GM19099 (cell line): ENCODE measurements around the gene FRAT1.
A peak's percentile ranks its signal among the peaks of the same experiment; 100 is the strongest.

ENCODE experiments used
- POLR2A ChIP-seq: IDR thresholded peaks from 3 replicates; pipeline ENCODE4 v1.6.1; 2011; ENCODE audit warnings: low read depth; ENCODE audit not compliant: insufficient read length; ENCODE audit errors: extremely low read depth

The FRAT1 gene

DNA sequence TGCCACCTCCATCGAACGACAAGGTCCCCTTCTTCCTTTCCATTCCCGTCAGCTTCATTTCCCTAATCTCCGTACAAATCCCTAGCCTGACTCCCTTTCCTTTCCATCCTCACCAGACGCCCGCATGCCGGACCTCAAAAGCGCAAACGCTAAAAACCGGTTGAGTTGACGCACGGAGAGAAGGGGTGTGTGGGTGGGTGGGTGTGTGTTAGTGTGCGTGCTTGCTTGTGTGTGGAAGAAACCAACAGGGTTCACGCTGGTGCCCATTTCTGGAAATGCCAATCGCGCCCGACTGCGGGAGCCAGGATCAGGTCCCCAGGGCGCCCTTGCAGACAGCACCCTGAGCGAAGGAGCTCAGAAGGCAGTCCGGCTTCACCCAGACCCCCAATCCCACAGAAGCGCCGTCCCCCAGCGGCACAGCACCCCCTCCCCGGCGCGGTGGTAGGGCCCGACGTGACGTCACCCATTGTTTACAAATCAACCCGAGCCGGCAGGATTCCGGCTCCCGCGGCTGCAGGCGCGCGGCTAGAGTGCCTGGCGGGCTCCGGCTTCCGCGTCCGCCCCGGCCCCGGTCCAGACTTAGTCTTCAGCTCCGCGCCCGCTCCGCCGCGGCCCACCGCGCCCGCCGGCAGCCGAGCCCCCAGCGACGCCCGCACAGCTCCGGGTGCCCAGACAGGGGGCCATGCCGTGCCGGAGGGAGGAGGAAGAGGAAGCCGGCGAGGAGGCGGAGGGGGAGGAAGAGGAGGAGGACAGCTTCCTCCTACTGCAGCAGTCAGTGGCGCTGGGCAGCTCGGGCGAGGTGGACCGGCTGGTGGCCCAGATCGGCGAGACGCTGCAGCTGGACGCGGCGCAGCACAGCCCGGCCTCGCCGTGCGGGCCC, at the start of gene FRAT1:
Gene FRAT1, plus strand, starts transcription at position 500 of the 880 bp plus-strand sequence. Its CDS starts 183 bp downstream, at position 683.
- peak; percentile 56 for TF ChIP-seq POLR2A

GRCh38 chr10:97270523-97271154, 48.4 kb upstream of the FRAT1 start:
- TF ChIP-seq POLR2A = no peak

DNA sequence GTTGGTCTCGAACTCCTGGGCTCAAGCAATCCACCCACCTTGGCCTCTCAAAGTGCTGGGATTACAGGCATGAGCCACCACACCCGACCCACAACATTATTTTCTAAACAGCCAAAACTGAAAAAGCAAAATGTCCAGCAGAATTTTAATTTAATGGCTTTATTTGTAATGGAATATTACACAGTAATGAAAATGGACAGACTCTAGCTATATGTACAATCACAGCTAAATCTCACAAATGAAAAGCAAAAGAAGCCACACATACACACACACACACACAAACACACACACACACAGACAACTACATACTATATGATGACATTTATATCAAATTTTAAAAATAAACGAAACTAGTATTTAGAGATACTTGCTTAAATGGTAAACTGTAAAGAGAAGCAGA, 45.4 kb upstream of the FRAT1 start:
- no peak for TF ChIP-seq POLR2A

DNA sequence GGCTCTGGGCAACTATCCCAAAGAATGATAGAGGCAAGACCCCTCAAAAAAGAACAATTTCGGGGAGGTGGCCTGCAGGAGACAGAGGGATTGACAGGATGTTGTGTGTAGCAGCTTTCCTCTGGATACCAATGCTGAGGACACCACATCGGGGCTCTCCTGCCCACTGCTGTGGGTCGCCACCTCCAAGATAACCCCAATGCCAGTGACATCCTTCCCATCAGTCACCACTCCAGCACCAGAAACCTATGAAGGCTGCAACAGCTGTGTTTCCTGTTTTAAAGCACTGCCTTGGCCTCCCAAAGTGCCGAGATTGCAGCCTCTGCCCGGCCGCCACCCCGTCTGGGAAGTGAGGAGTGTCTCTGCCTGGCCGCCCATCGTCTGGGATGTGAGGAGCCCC, 44.2 kb upstream of the FRAT1 start:
- no peak for TF ChIP-seq POLR2A

- no peak for TF ChIP-seq POLR2A
These were observed 41.5 kb upstream of the FRAT1 start for GRCh38 chr10:97277551-97277950.

DNA sequence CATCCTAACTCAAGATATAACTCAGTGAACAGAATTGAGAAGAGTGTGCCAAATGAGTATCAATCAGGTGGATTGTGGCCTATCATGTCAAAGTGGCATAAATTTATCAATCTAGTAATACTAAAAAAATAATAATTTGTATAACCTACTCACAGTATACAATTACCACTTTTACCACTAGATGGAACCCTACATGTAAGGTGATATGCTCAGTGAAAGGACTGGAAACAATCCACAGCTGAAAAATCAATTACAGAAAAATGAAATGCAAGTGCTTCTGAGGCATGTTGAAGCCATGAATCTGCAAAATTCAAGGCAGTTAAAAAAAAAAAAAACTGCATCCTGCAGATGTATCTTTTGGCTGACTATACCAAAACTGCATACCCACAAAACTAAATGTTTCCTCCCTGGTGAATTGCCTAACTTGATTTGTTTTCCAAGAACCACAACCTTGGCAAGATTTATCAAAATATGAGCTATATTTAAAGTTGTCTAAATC, 40.5 kb upstream of the FRAT1 start:
- no peak for TF ChIP-seq POLR2A

- TF ChIP-seq POLR2A = no peak
These were observed 39.8 kb upstream of the FRAT1 start for GRCh38 chr10:97279121-97279815.

- no peak for TF ChIP-seq POLR2A
These were observed 38.3 kb upstream of the FRAT1 start for GRCh38 chr10:97280783-97281182.

DNA sequence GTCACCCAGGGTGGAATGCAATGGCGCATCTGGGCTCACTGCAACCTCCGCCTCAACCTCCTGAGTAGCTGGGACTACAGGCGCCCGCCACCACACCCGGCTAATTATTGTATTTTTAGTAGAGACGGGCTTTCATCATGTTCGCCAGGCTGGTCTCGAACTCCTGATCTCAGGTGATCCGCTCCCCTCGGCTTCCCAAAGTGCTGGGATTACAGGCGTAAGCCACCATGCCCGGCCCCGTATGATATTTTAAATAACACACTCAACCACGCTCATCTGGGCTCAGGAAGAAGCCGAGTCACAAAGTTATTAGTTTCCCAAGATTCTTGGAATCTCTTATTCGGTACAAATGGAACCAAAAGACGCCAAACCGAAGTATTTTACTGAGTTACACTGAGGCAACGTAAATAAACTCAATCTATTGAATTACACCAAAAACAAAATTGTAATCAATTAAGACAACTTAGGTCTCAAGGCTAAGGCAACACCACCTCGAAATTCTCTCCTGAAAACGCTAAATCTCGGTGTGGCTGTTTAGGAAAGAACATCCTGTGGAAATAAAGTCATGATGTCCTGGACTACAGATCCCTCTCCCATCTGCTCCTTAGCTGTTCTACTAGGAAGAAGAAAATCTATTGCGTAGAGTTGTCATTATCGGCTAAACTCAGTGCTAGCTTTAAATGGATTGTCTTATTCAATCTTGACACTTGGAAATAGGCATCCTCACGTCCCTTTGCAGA, 27.5 kb upstream of the FRAT1 start:
- no peak for TF ChIP-seq POLR2A

DNA sequence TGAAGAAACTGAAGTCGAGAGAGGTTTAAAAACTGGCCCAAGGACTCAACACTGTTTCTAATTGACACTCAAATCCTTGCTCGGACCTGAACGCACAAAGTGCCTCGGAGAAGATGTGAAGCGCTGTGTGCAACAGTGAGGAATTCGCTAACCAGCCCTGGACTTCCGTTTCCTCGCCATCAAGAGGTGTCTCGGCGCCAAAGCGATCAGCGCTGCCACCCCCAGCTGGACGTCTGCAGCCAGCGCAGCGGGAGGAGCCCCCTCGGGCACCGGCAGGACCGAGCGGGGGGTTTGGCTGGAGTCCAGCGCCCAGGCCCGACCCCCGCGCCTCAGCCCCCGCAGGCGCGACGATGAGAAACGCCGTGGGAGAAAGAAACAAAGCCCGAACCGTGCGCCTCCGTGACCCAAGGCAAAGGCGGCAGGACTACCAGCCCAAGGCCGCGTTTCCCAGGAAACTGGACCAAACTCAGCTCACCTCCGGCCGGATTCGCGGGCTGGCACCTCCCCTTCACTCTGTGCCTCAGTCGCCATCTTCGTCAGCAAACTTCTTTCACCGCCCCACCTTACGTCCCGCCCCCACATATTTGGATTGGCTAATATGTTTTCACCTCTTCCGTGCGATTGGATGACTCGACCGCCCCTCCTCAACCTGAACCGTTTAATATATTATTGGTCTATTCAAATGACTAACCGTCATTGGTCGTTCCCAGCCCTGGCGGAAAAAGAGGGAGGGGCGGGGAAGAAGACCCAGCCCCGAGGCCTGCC, 26.8 kb upstream of the FRAT1 start, which contains the start of gene ARHGAP19:
Gene ARHGAP19, minus strand, starts transcription at position 541 of the 765 bp plus-strand sequence. Its CDS starts 10 bp downstream, at position 531.
- peak; percentile 72 for TF ChIP-seq POLR2A

DNA sequence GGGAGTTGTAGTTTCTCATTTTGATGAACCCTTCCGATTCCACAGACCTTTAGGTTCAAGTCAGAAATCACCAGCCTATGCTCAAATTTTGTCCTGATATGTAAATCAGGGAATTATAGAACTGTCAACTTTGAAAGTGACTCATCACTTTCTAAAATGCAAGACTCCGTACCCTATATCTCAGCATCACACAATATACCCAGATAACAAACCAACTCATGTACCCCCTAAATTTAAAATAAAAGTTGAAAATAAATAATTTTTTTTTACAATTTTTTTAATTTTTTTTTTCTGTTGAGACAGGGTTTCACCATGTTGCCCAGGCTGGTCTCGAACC, 26.2 kb upstream of the FRAT1 start:
- no peak for TF ChIP-seq POLR2A

- no peak for TF ChIP-seq POLR2A
These were observed 21.4 kb upstream of the FRAT1 start for GRCh38 chr10:97297556-97298222.

DNA sequence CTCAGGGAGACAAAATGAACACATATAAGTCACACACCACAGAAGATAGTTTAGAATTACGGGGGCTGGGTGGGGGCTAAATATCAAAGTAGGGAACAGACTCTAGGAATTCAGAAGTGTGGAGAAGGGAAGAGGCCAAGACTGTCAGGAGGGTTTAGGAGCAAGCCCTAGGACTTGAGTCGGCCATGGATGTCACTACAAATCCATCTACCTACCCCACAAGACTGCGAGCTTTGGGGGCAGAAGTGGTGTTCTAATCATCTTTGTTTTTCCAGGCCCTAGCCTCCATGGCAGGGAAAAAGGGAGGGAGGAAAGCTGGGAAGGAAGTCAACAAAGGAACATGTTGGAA, 20.9 kb upstream of the FRAT1 start:
- no peak for TF ChIP-seq POLR2A

- TF ChIP-seq POLR2A = no peak
These were observed 18.1 kb upstream of the FRAT1 start for GRCh38 chr10:97300980-97301379.

DNA sequence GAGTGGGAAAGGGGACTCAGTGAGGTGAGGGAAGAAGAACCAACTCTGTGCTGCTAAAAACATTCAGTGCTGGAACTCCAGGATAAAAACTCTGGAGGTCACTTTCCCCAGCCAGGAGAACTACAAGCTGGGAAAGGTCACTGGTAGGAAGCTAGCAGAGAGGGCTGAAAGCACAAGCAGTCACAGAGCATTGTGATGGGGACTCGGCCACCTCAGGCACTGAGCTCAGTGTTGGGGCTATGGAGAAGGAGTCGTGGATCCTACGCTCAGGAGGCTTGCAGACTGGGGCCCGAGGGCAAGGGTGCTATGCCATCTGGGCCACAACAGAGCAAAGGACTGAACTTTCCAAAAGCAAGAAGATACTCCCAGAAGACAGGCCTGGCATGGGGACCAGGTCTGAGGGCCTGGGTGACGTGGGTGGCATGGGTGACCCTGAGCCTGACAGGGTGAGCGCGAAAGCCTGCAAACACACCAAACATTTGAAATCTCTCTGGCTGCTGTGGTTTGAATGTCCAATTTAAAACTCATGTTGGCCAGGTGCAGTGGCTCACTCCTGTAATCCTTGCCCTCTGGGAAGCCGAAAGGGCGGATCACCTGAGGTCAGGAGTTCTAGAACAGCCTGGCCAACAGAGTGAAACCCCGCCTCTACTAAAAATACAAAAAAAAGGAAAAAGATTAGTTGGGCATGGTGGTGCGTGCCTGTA, 16.8 kb upstream of the FRAT1 start:
- no peak for TF ChIP-seq POLR2A
